Stimulated activated CD8-positive, alpha-beta memory T cell treated with anti-CD3 and anti-CD28 coated beads, Interleukin-12 subunit alpha, Interleukin-12 subunit beta, amount 100 ng/mL, for 1 hour (primary cell): ENCODE measurements around the gene MTHFD1L.
A peak's percentile ranks its signal among the peaks of the same experiment; 100 is the strongest.
"Not testable (repeated sequence)": the region's sequence is repeated elsewhere in the genome, so short reads cannot be mapped to it uniquely, and the experiment has no call there.

ENCODE experiments used
- DNase-seq: peaks from one replicate; pipeline ENCODE4 v3.0.0-alpha.2; 2020; ENCODE audit warnings: low read depth

Gene MTHFD1L

GRCh38 chr6:150865406-150866146, at the start of gene MTHFD1L:
TSS of gene MTHFD1L (plus strand) at chr6:150865702. CDS start at chr6:150865823, 121 bp downstream.
- DNase-seq, result peak; percentile 29

GRCh38 chr6:150816554-150816953, 48.9 kb upstream of the MTHFD1L start:
- DNase-seq, result not testable (repeated sequence)

- DNase-seq, result no peak
Observed at GRCh38 chr6:150822932-150823331, 42.6 kb upstream of the MTHFD1L start.

GRCh38 chr6:150826788-150827187, 38.7 kb upstream of the MTHFD1L start:
- DNase-seq, result no peak

- DNase-seq, result not testable (repeated sequence)
Observed at GRCh38 chr6:150828107-150828506, 37.4 kb upstream of the MTHFD1L start.

- no peak for DNase-seq
Observed at GRCh38 chr6:150830439-150831165, 34.9 kb upstream of the MTHFD1L start.

- DNase-seq, result no peak
Observed at GRCh38 chr6:150831577-150831976, 33.9 kb upstream of the MTHFD1L start.

- no peak for DNase-seq
Observed at GRCh38 chr6:150835620-150836019, 29.9 kb upstream of the MTHFD1L start.

- no peak for DNase-seq
Observed at GRCh38 chr6:150840185-150840584, 25.3 kb upstream of the MTHFD1L start.

GRCh38 chr6:150841189-150841588, 24.3 kb upstream of the MTHFD1L start:
- no peak for DNase-seq

GRCh38 chr6:150841697-150842096, 23.8 kb upstream of the MTHFD1L start:
- DNase-seq, result no peak

- DNase-seq, result no peak
Observed at GRCh38 chr6:150844371-150844770, 21.1 kb upstream of the MTHFD1L start.

- no peak for DNase-seq
Observed at GRCh38 chr6:150846641-150847040, 18.9 kb upstream of the MTHFD1L start.

- DNase-seq, result no peak
Observed at GRCh38 chr6:150848400-150848799, 17.1 kb upstream of the MTHFD1L start.

- DNase-seq, result not testable (repeated sequence)
Observed at GRCh38 chr6:150854392-150854791, 11.1 kb upstream of the MTHFD1L start.

- not testable (repeated sequence) for DNase-seq
Observed at GRCh38 chr6:150855171-150855570, 10.3 kb upstream of the MTHFD1L start.

GRCh38 chr6:150857062-150857944, 8.2 kb upstream of the MTHFD1L start:
- no peak for DNase-seq

- no peak for DNase-seq
Observed at GRCh38 chr6:150857945-150858308, 7.6 kb upstream of the MTHFD1L start.

GRCh38 chr6:150861448-150862168, 3.9 kb upstream of the MTHFD1L start:
- DNase-seq, result not testable (repeated sequence)

- no peak for DNase-seq
Observed at GRCh38 chr6:150863213-150863928, 2.1 kb upstream of the MTHFD1L start.

GRCh38 chr6:150865043-150865405, 478 bp upstream of the MTHFD1L start:
- no peak for DNase-seq
